Ammon's horn (tissue), 1 donor: ENCODE results near the gene TMEM72.

Source experiments
- DNase-seq: peaks from one replicate; pipeline ENCODE4 v3.0.0-alpha.2; 2016; ENCODE audit warnings: low spot score

Gene TMEM72

DNA sequence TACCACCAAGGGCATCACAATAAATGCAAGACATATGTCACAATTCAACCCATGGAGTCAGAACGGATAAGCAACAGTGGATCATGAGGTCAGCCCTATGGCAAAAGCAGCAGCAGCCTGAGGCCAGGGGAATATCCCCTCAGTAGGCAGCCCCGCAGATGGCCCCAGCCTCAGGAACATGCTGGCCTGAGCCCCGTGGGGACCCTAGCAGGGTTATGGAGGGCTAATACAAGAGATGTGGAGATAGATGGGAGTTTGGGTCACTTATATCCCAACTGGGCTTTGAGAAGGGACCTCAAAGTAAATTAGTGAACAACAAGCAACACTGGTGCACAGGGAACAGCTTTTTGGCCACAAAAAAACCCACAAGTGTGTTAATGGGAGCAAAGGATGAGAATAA, 9.1 kb downstream of the TMEM72 start:
- DNase-seq = no peak

DNA sequence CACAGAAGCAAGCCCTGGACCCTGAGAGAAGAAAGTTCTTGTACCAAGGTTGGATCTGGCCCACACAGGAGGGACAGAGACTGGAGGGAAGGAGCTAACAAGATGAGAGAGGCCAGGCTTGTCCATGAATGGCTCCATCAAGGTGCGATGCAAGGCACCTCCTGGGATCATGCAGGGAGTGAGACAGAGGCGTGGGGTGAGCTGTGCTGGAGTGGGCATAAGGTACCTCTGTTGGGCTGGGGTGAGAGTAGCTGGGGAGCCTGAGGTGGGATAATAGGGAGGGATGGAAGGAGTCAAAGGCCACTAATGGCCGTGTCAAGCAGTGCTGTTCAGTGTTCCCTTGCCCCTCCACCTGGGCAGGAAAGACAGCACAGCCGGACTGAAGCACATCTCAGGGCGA, 9.9 kb downstream of the TMEM72 start:
- no peak for DNase-seq

DNA sequence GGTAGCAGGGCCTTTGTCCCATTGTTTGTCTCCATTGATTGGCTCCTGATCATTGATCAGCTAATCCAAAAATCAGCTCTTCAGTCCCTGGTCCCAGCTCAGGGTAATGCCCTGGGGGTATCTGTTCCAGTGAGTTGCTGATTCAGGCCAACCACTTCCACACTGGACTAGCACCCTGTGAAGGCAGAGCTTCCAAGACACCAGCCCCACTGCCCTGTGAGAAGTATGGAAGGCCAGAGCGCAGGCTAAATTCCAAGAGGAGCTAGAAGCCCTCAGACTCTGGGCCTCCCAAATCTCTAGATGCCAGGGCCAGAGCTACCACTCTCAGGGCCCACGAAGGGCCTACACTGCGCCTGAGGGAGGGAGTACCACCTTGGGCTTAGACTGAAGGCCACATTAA, 10.4 kb downstream of the TMEM72 start:
- DNase-seq = no peak

DNA sequence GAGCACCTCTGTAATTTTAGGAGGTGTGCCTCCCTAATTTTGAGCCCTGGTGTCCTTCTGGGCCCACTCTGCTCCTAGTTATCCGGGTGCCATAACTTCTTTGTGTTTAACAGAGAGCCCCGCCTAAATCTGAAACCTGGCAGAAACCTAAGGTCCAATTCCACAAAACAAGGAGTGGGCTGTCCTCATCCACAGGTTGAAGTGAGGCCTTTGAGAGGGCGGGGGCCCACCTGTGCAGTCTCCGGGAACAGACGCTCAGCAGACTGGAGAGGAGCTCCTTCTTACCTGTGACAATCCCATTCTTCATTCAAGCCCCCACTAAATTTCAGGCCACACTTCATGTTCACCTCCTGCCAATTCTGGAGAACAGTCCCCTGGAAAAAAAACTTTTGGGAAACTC, 10.9 kb downstream of the TMEM72 start:
- DNase-seq = no peak

DNA sequence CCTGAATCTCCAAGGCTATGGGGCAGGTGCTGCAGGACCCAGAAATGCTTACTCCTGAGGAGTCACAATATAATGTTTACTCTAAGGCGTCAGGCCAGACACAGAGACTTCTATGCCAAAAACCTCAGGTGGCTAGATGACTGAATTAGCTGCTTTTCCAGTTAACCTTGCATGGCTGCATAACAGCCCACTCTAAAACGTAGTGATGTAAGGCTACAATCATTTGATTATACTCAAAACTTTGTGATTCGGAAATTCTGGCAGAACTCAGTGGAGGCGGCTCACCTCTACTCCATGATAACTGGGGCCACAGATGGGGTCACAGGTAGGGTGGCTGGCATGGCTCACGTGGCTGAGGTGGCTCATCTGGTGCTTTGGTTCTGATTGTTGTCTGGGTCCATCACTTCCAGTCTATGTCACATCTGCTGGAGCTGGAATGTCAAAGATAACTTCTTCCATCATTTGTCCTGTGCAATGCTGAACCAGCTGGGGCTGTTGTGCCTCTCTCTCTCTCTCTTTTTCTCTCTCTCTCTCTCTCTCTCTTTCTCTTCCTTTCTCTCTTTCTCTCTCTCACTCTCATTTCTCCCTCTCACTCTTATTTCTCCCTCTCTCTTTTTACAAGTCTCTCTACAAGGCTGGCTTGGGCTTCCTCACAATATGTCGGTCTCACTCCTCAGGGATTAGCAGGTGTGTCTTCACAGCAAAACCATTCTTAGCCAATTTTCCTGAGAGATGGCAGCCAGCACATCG, 11.8 kb downstream of the TMEM72 start:
- DNase-seq = no peak

DNA sequence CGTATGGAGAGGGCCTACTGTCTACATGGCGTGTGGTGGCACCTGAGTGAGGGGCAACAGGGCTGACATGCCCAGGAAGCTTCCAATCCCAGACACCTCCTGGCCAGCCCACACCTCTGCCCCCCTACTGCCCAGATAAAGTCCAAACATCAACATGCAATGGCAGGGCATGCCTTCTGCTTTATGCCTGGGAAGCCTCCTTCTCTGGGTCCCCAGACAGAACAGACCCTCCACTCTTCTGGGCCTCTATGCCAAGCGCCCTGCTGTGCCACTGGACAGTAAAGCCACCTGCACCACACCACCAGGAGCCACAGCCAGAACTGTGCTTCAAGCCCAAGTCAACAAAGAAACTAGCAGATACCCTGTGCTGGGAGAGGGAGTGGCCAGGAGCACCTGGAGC, 12.5 kb downstream of the TMEM72 start:
- DNase-seq = no peak

DNA sequence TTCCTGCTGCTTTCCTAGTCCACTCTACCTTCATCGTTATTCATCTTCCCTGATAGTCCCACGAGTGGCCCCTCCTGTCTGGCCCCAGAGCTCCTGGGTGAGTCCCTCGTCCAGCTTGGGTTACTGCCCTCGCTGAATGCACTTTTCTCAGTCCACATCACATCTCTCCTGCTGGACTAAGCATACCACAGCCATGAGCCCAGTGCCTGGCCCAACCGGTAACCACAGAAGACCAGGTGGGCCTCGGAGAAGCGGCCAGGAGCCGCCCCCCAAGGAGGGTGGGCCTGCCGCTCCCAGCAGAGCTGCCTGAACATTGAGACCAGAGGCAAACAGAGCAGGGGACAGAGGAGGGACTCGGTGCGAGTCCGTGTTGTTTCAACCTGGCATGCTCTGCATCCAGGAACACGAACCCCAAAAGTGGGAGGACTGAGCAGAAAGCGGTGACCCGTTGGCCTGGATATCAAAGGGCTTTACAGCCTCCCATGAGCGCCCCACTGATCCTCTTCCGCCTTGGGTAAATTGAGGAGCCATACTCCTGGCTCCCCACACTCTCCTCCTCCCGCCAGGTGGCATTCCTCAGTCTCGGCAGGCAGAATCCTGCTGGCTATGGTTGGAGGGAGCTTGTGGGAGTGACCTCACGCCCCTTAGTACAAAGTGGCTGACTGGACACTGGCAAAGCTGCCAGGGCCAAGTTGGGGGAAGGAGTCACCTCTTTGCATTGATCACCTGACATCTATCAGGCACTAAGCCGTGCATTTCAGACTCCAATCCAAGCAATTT, 13.3 kb downstream of the TMEM72 start:
- DNase-seq = no peak

DNA sequence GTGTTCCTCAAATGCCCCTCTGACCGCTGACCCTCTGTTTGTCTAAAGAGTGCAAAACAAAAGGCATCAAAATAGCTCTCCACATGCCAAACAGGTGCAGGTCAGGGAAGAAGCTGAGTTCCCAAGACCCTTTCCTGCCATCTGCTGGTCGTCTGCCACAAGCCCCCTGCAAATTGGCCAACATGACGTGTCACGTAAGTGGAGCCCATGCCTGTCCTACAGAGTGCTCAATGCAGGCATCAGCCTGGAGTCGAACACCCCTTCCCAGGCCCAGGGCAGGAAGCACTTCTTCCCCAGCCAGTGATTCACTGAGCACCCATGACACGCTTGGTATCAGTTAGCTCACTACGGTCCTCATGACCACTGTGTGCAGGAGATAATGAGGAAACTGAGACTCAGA, 14.1 kb downstream of the TMEM72 start:
- no peak for DNase-seq

DNA sequence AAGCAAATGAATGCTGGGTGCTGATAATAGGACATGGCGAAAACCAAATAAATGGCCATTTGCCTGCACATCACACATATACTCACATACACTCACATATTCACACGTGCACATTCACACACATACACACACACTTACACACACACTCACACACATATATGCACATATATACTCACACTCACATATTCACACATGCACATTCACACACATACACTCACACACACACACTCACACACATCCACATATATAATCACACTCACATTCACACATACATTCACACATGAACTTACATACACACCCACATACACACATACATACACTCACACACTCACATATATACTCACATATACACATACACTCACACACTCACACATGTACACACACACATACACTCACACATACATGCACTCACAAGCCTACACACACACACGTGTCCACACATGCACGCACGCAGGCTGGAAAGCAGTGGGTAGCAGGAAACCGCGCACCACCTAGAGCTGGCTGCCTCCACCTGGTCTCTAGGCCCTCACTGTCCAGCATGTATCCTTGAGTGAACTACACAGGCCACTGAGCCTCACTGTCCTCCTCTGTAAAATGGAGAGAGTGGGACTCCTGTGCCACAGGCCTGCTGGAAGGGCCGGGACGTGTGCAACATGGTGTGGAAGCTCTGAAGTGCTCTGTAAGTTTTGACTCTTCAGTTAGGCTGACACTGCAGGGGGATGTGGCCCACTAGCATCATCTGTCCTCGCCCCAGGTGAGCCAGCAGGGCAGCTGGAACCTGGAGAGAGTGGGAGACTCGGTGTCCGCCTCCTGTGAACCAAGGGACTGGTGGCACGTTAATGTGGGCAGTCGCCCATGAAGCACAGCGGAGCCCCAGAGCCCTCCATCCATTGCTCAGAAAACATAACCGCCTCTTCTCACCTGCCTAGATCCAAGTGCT, 14.9 kb downstream of the TMEM72 start:
- no peak for DNase-seq

DNA sequence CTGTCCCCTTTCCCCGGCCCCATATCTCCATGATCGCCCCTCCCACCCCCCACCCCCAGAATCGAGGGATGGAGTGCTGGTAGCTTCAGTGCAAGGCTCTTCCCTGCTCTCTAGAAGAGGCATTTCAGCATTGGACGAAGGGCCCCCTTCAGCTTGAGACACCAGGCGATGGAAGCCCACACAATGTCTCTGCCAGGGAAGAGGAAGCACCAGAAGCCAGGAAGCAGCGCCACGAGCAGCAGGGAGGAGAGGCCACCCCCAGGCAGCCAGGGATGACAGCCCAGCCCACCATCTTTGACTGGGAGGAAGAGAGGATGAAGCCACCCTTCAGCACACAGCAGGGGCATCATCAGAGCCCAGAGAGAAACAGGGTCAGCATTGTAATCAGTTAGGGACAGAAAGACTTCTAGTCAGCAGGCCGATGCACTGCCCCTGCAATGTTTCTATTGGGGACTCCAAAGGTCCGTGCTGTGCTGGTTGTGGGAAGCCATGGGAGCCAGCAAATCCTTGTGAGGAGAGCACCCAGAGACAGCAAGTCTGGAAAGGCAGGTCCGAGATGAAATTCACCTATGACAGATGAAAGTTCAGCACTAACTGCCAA, 15.7 kb downstream of the TMEM72 start:
- no peak for DNase-seq

DNA sequence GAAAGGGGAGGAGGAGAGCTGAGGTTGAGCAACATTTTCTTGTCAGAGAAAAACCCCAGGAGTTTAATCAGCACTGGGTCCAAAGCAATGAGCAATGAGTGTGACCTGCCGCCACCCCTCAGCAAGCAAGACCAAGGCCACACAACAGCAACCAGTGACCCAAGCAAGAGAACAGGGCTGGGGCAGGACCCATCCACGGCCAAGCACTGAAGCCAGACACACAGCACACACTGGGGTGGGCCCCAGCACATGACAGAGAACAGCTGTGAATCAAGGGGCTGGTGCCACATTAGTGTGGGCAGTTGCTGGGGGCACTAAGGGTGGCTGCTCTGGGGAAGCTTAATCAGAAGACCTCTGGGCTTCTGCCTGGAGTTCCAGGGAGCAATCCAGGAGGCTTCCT, 16.2 kb downstream of the TMEM72 start:
- DNase-seq = no peak

DNA sequence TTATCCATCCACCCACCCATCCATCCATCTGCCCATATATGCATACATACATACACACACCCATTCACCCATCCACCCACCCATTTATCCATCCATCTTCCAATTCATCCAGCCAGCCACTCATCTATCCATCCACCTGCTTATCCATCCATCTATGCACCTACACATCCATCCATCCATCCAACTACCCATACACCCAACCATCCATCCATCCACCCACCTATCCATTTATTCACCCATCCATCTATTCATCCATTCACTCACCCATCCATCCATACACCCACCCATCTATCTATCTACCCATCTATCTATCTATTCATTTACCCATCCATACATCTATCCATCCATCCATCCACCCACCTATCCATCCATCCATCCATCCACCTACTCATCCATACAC, 17.3 kb downstream of the TMEM72 start:
- no peak for DNase-seq

DNA sequence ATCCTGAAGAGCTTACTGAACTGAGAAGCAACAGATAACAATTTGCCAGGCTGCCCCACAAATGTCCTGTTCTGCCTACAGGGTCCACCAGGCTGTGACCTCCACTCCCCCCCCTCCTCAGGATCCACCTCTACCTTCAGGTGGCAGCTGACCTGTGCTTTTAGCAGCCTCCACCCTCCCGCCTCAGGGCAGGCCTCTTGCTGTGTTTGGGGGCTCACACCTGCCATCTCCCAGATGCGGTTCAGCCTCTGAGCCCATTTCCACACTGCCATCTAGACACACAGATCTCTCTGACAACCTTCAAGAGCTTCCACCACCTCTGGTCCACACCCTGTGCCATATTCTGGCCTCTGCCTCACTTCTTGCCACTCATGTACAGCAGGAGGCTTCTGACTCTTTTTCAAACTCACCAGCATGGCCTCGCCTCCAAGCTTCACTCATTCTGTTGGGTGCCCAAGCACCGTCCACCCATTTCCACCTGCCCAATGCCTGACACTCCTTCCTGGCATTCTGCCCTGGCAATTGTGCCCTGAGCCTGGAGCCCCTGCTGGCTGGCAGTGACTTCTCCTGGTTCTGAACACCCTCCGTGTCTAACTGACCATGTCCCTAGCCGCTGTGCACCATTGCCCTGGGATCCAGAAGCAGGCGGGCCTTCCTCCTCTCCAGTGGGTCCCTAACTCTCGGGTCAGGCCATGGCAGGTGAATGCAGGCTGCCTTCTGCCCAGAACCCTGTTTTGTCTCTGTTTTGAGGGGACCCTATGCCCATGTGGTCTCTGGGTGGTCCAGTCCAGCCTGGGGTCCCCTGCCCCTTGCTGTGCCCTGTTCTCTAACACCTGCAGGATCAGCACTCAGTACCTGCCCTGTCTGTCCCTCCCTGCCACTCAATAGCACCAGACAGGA, 18.5 kb downstream of the TMEM72 start:
- DNase-seq = no peak

DNA sequence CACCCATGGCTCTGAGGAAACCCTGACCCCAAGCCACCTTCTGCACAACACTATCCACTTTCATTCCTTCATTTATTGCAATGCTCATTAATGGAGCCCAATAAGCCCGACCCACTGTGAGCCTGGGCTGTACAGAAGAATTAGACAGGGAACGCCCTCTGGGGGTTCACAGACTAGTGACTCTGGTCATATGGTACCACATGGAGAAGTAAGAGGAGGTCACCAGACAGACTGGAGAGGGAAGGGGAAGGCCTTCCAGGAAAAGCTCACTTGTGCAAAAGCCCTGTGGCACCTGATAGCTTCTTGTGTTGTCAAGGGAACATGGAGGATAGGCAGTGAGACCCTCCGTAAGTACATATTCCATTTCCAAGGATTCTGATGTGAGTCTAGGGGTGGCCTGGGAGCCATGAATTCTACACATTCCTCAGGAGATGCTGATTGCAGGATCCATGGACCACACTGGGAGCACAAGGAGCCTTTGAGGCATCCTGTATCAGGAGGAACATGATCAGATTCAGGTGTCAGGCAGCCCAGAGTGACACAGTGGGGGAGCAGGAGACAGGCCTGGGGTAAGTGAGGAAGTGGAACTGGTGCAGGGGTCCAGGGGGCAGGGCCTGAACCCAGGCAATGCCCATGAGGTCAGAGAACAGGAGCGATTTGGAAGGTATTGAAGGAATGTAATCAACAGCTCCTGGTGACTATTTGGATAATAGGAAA, 19.9 kb downstream of the TMEM72 start:
- DNase-seq = no peak

DNA sequence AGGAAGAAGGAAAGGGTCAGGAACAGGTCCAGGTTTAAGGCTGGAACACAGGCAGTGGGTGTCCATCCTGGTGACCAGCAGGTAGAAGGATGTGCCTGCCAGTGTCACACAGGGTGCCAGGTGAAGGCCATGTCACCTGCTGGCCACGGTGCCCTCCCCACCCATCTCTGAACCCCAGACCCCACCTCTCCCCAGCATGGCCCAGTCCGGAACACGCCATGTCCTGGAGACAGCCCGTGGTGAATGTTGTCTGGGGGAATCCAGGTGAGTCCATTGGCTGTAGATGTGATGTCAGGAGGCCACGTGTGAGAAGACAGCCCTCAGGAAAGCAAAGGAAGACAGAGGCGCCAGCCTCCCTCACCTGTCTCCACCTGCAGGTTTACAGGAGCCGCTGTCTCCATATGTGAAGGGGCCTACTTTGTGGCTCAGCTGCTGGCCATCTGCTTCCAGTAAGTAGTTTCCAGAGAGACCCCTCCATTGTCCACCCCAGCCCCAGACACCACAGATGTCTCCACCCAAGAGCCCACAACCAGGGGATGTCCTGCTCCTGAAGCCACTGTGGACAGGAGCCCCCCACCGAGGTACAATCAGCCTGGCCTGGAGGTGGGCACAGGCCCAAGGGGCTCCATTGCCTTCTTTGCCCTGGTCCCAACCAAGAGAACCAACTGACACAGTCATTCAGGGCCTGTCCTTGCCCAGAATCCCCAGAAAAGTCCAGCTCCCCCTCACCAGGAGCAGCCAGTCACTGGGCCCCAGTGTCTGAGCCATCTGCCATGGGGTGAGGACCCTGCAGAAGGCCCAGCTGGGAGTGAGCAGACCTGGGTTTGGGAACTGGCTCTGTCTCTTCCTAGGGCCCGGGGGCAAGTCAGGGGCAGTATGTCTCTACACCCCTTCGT, 20.7 kb downstream of the TMEM72 start:
- DNase-seq = no peak

DNA sequence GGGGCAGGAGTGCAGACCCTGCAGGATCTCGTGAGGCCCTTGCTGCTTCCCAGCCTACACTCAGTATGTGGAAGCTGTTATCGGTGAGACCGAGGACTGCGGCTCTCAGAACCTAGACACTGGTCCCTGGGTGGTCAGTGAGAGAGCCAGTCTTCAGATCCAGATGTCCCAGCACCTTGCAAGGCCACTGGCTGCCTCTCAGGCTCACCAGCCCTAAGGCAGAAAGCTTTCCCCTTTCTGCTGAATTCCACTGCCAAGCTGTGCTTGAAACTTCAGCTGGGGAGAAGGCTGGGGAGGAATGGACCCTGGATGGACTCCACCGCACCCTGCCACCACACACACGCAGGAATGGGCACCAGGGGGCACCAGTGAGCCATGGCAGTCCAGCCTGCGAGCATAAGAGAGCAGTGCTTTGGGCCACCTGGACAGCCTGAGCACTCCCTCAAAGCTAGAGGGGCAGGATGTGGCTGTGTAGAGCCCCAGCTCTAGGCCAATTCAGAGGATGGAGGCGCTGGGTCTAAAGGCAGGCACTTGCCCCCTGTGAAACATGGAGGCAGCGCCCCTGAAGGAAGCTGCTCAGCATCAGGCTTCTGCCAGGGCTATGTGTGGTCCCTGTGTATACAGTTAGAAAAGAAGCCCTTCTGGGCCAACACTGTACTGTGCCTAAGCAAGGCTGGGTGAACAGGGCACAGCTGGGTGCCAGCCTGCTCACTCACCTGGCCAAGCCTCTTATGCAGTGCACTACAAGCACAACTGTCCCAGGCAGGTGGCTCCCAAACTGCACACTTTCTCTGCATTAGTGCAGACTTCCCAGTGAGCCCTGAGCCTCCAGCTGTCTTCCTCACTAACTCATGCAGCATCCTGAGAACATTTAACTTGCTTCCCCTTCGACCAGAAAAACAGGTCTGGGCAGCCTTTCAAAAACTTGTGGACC, 21.6 kb downstream of the TMEM72 start:
- peak; percentile 93 for DNase-seq

DNA sequence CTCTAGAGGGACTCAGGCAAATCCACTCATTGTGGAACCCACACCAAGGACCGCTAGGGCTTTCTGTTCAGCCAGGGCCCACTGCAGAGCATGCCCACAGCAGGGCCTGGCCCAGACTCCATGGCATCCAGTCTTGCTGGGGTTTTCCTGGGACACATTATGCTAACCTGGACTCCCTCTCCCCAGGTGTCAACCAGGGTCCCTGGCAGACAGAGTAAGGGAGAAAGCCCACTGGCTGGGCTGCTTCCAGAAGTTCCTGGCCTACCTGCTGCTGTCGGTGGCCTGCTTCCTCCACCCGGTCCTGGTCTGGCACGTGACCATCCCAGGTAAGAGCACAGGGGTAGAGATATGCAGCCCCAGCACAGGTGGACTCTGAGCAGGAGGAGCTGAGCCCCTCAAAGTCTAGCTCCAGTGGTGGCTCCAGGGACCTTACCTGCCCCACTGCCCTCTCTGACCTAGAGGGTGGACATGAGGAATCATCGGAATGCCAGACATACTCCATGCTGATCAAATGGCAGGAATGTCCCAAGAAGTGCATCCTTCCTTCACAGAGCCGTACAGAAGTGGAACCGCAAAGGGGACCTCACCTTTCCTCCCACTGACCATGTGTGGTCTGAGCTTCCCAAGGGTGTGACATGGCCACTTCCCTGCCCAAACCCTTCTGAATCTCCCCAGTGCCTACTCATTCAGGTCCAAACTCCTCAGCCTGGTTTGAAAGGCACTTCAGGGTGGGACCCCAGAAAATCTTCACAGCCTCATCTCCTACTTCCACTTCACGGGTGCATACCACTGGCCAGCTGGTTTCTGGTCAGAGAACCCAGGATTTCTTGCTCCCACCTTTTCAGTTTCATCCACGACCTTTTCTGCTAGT, 22.5 kb downstream of the TMEM72 start:
- no peak for DNase-seq
